ENCODE measurements around the gene TPM2. TPM values are rescaled to one million over a fixed set of nuclear protein-coding genes. Genes with fewer than 3 reads are reported as not detected.

The TPM2 gene
- total and polyA plus RNA-seq, 2 donors from 2014 or later, result 218 to 287 TPM

DNA sequence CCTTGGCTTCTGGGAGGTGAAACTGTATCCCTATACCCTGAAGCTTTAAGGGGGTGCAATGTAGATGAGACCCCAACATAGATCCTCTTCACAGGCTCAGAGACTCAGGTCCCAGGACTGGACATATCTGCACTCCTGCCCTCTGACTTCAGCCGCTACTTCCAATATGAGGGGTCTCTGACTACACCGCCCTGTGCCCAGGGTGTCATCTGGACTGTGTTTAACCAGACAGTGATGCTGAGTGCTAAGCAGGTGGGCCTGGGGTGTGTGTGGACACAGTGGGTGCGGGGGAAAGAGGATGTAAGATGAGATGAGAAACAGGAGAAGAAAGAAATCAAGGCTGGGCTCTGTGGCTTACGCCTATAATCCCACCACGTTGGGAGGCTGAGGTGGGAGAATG is 10.6 kb downstream of the TPM2 start:
- H3K27ac ChIP-seq (ENCODE audit: low read depth in 2 of 2, low read length in 2 of 2), result no peak overlapping the region
- H3K4me1 ChIP-seq (ENCODE audit: control insufficient read depth in 2 of 3, insufficient read depth in 2 of 3, low read depth in 1 of 3, low read length in 3 of 3), result peaks cover 0 to 3% (median 0%) of the 10 kb centered on the region in 3 donors
- DNase-seq (peak in 1 of 5 donors; percentile 49), FAIRE-seq (no peak)
- intact Hi-C loops (cut with DNase I), result no loop called here
- no peaks in the 10 kb centered on the region for H3K36me3 ChIP-seq (ENCODE audit: control insufficient read depth in 2 of 3, insufficient read depth in 3 of 3, low read length in 3 of 3)
- TF ChIP-seq CTCF (IDR thresholded peaks at IDR 0.05; ENCODE audit: borderline replicate concordance, extremely low read depth, insufficient read depth), result no peak
- no peaks in the 10 kb centered on the region for H3K9me3 ChIP-seq (ENCODE audit: control insufficient read depth in 2 of 3, insufficient read depth in 1 of 3, low read length in 3 of 3)
- no peaks in the 10 kb centered on the region for H3K27me3 ChIP-seq (ENCODE audit: control insufficient read depth, insufficient read depth, low read length)
- H3K9ac ChIP-seq (ENCODE audit: low read length in 3 of 3), result no peak overlapping the region
- no peak overlapping the region for H3K4me3 ChIP-seq (ENCODE audit: low read length in 3 of 3)

- DNase-seq (peak; percentile 86 to 95 (median 91)), FAIRE-seq (no peak)
- peak overlapping the region; percentile 13 to 53 (median 39) for H3K4me3 ChIP-seq (ENCODE audit: low read length in 3 of 3)
- no peaks in the 10 kb centered on the region for H3K27me3 ChIP-seq (ENCODE audit: control insufficient read depth, insufficient read depth, low read length)
- peaks cover 0 to 3% (median 0%) of the 10 kb centered on the region in 3 donors for H3K4me1 ChIP-seq (ENCODE audit: control insufficient read depth in 2 of 3, insufficient read depth in 2 of 3, low read depth in 1 of 3, low read length in 3 of 3)
- peak overlapping the region in 1 of 3 donors; percentile 51 for H3K9ac ChIP-seq (ENCODE audit: low read length in 3 of 3)
- H3K27ac ChIP-seq (ENCODE audit: low read depth in 2 of 2, low read length in 2 of 2), result no peak overlapping the region
- no peak for TF ChIP-seq CTCF (IDR thresholded peaks at IDR 0.05; ENCODE audit: borderline replicate concordance, extremely low read depth, insufficient read depth)
- intact Hi-C loops (cut with DNase I), result no loop called here
- no peaks in the 10 kb centered on the region for H3K9me3 ChIP-seq (ENCODE audit: control insufficient read depth in 2 of 3, insufficient read depth in 1 of 3, low read length in 3 of 3)
- no peaks in the 10 kb centered on the region for H3K36me3 ChIP-seq (ENCODE audit: control insufficient read depth in 2 of 3, insufficient read depth in 3 of 3, low read length in 3 of 3)
Observed at GRCh38 chr9:35675732-35676392, 13.9 kb downstream of the TPM2 start.

DNA sequence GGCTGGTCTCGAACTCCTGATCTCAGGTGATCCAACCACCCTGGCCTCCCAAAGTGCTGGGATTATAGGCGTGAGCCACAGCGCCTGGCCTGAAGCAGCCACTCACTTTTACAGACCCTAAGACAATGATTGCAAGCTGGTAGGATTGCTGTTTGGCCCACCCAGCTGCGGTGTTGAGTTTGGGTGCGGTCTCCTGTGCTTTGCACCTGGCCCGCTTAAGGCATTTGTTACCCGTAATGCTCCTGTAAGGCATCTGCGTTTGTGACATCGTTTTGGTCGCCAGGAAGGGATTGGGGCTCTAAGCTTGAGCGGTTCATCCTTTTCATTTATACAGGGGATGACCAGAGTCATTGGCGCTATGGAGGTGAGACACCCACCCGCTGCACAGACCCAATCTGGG is 14.5 kb downstream of the TPM2 start:
- TF ChIP-seq CTCF (IDR thresholded peaks at IDR 0.05; ENCODE audit: borderline replicate concordance, extremely low read depth, insufficient read depth), result no peak
- Histone ChIP-seq H3K4me1 (ENCODE audit: control insufficient read depth in 2 of 3, insufficient read depth in 2 of 3, low read depth in 1 of 3, low read length in 3 of 3) (peaks cover 0 to 3% (median 0%) of the 10 kb centered on the region in 3 donors), H3K36me3 (ENCODE audit: control insufficient read depth in 2 of 3, insufficient read depth in 3 of 3, low read length in 3 of 3) (no peaks in the 10 kb centered on the region), H3K27ac (ENCODE audit: low read depth in 2 of 2, low read length in 2 of 2) (no peak overlapping the region), H3K27me3 (ENCODE audit: control insufficient read depth, insufficient read depth, low read length) (no peaks in the 10 kb centered on the region), H3K4me3 (ENCODE audit: low read length in 3 of 3) (peak overlapping the region in 2 of 3 donors; percentile 16 to 53), H3K9me3 (ENCODE audit: control insufficient read depth in 2 of 3, insufficient read depth in 1 of 3, low read length in 3 of 3) (no peaks in the 10 kb centered on the region), H3K9ac (ENCODE audit: low read length in 3 of 3) (no peak overlapping the region)
- no peak for FAIRE-seq
- DNase-seq, result peak in 2 of 5 donors; percentile 27
- intact Hi-C loops (cut with DNase I), result no loop called here

- intact Hi-C loops (cut with DNase I), result no loop called here
- Histone ChIP-seq H3K4me1 (ENCODE audit: control insufficient read depth in 2 of 3, insufficient read depth in 2 of 3, low read depth in 1 of 3, low read length in 3 of 3) (peaks cover 0 to 4% (median 3%) of the 10 kb centered on the region in 3 donors), H3K9ac (ENCODE audit: low read length in 3 of 3) (no peak overlapping the region), H3K27me3 (ENCODE audit: control insufficient read depth, insufficient read depth, low read length) (no peaks in the 10 kb centered on the region), H3K27ac (ENCODE audit: low read depth in 2 of 2, low read length in 2 of 2) (no peak overlapping the region), H3K36me3 (ENCODE audit: control insufficient read depth in 2 of 3, insufficient read depth in 3 of 3, low read length in 3 of 3) (no peaks in the 10 kb centered on the region), H3K4me3 (ENCODE audit: low read length in 3 of 3) (no peak overlapping the region), H3K9me3 (ENCODE audit: control insufficient read depth in 2 of 3, insufficient read depth in 1 of 3, low read length in 3 of 3) (no peaks in the 10 kb centered on the region)
- no peak for FAIRE-seq
- TF ChIP-seq CTCF (IDR thresholded peaks at IDR 0.05; ENCODE audit: borderline replicate concordance, extremely low read depth, insufficient read depth), result no peak
- DNase-seq, result no peak
Observed at GRCh38 chr9:35674025-35674361, 15.7 kb downstream of the TPM2 start.

All from kidney (tissue), 14 donors.